ENCODE data around the gene SPACDR. TPM values are rescaled to one million over a fixed set of nuclear protein-coding genes. Genes with fewer than 3 reads are reported as not detected.
A peak's percentile ranks its signal among the peaks of the same experiment; 100 is the strongest.

The SPACDR gene
- total and polyA plus RNA-seq, 9 of the 15 experiments (the other 6 are each of a cell fraction or from before 2014, with no cell fraction given): 0.07 to 0.55 (median 0.14) TPM; not detected in 1

DNA sequence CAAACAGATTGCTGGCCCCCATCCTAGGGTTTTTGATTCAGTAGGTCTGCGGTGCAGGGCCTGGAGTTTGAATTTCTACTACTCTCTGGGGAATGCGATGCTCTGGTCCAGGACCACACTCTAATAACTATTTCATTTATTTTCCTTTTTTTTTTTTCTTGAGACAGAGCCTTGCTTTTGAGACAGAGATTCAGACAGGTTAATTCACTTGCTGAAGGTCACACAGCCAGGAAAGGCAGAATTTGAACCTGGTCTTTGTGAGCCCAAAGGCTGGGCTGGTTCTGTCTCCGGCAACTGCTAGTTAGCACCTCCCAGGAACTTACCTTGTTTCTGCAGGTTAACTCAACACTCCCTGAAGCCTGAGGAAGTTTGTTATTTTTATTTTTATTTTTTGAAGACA is 11.5 kb downstream of the SPACDR start:
- FAIRE-seq (no peak), DNase-seq (ENCODE audit: extremely low read depth in 1 of 4, low spot score in 3 of 4) (no peak), ATAC-seq (no peak)
- in situ Hi-C loops (cut with MboI): loop anchor here (25.0 kb wide), 1 partner anchor 110 kb away; the partner anchor contains the start of gene SAP25
- no TSS peak for BruUV-seq (replicated peaks)
- no peak overlapping the region for H3K4me3 ChIP-seq
- TF ChIP-seq SP1 (CRISPR knock-in tag; IDR thresholded peaks at IDR 0.05) (no peak), ZNF436 (CRISPR knock-in tag; IDR thresholded peaks at IDR 0.05) (no peak), BCOR (IDR thresholded peaks at IDR 0.05) (peak; percentile 91), CREM (IDR thresholded peaks at IDR 0.05; ENCODE audit: low read depth) (no peak), PYGO2 (tag; IDR thresholded peaks at IDR 0.05) (no peak), ZFP36 (IDR thresholded peaks at IDR 0.05; ENCODE audit: low read depth, low read length, partially characterized antibody) (peak; percentile 46), RBM25 (IDR thresholded peaks at IDR 0.05; ENCODE audit: low read depth, low read length, severe bottlenecking) (peak; percentile 77), ETS2 (tag; IDR thresholded peaks at IDR 0.05; ENCODE audit: borderline replicate concordance, poor library complexity, severe bottlenecking) (no peak)
- TF ChIP-seq, protein P1, sequence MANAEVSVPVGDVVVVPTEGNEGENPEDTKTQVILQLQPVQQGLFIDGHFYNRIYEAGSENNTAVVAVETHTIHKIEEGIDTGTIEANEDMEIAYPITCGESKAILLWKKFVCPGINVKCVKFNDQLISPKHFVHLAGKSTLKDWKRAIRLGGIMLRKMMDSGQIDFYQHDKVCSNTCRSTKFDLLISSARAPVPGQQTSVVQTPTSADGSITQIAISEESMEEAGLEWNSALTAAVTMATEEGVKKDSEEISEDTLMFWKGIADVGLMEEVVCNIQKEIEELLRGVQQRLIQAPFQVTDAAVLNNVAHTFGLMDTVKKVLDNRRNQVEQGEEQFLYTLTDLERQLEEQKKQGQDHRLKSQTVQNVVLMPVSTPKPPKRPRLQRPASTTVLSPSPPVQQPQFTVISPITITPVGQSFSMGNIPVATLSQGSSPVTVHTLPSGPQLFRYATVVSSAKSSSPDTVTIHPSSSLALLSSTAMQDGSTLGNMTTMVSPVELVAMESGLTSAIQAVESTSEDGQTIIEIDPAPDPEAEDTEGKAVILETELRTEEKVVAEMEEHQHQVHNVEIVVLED (CRISPR knock-in tag; IDR thresholded peaks at IDR 0.05): no peak
- TF ChIP-seq, protein P2, sequence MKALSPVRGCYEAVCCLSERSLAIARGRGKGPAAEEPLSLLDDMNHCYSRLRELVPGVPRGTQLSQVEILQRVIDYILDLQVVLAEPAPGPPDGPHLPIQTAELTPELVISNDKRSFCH (CRISPR knock-in tag; IDR thresholded peaks at IDR 0.05): no peak
- TF ChIP-seq, protein P2 (tag; IDR thresholded peaks at IDR 0.05): no peak
- no peak overlapping the region for H3K27ac ChIP-seq (ENCODE audit: extremely low read depth, low read depth, low read length)
- H4K20me1 ChIP-seq (replicated peaks; ENCODE audit: control insufficient read depth, insufficient read depth, low read length): no peaks in the 10 kb centered on the region
- intact Hi-C loops (cut with micrococcal nuclease): no loop called here
- ChIA-PET POLR2A (interaction anchor here (0.7 to 3.3 kb wide), 3 partner anchors 10 to 106 kb away, joined by 3 to 20 read pairs (median 4); partner anchors contain the start of genes MEPCE and ZCWPW1), CTCF (ENCODE audit: low intra/inter-chr PET ratio) (no interaction called here)
- no peaks in the 10 kb centered on the region for H3K27me3 ChIP-seq (ENCODE audit: control insufficient read depth in 2 of 2, insufficient read depth in 2 of 2, low read length in 2 of 2)
- 76% methylated on average over 3 of the region's 3 CpGs for WGBS (ENCODE audit: insufficient coverage, low coverage, missing lambda C conversion rate)
- no peaks in the 10 kb centered on the region for H3K9me1 ChIP-seq (ENCODE audit: control insufficient read depth, insufficient read depth, low read length)
- no peak overlapping the region for H3K9ac ChIP-seq (ENCODE audit: insufficient read depth in 1 of 2, low read depth in 2 of 2, low read length in 2 of 2)
- H3K4me1 ChIP-seq (replicated peaks in 1 of 2; ENCODE audit: control insufficient read depth in 2 of 2, insufficient read depth in 2 of 2, low read length in 2 of 2): peaks cover 3 to 31% of the 10 kb centered on the region in 2 experiments; a peak in 3 of 5 replicates
- no peak overlapping the region for H2AFZ ChIP-seq (ENCODE audit: low read depth, low read length)
- no peaks in the 10 kb centered on the region for H3K36me3 ChIP-seq (ENCODE audit: control insufficient read depth, insufficient read depth, low read length)
- H3K4me2 ChIP-seq (ENCODE audit: insufficient read depth, low read length): no peak overlapping the region
- no peaks in the 10 kb centered on the region for H3K9me3 ChIP-seq (replicated peaks; ENCODE audit: control insufficient read depth, insufficient read depth, low read depth, low read length)
- peaks cover 5% of the 10 kb centered on the region; the same call in 2 of the 3 replicates for H3K79me2 ChIP-seq (ENCODE audit: control insufficient read depth, insufficient read depth, low read length)

All from K562 (cell line).